SK-N-SH (cell line): ENCODE measurements around the gene OTUD7B. TPM values are rescaled to one million over a fixed set of nuclear protein-coding genes. Genes with fewer than 3 reads are reported as not detected.
A peak's percentile ranks its signal among the peaks of the same experiment; 100 is the strongest.

Experiments
- CHD2 ChIP-seq: fragments of 150-350 bp; IDR thresholded peaks from 2 replicates; pipeline ENCODE4 v1.6.1; 2018; ENCODE audit warnings: low read length; ENCODE audit not compliant: partially characterized antibody
- FOSL2 ChIP-seq: IDR thresholded peaks from 2 replicates; pipeline ENCODE4 v1.4.0; 2012; ENCODE audit warnings: low read depth, mild to moderate bottlenecking, moderate library complexity, borderline replicate concordance
- FOXM1 ChIP-seq: IDR thresholded peaks from 2 replicates; pipeline ENCODE4 v1.4.0; 2012; ENCODE audit warnings: low read depth, mild to moderate bottlenecking
- GABPA ChIP-seq: IDR thresholded peaks from 2 replicates; pipeline ENCODE4 v1.4.0; 2012; ENCODE audit warnings: low read depth, mild to moderate bottlenecking
- MAX ChIP-seq: IDR thresholded peaks from 2 replicates; pipeline ENCODE4 v1.4.0; 2012; ENCODE audit warnings: low read depth
- MEF2A ChIP-seq: IDR thresholded peaks from 2 replicates; pipeline ENCODE4 v1.4.0; 2012; ENCODE audit warnings: low read depth, borderline replicate concordance
- MXI1 ChIP-seq: IDR thresholded peaks from 2 replicates; pipeline ENCODE4 v1.6.1; 2012; ENCODE audit warnings: mild to moderate bottlenecking, low read depth, low read length, improper control_type of control experiment
- POLR2AphosphoS5 ChIP-seq: IDR thresholded peaks from 2 replicates; pipeline ENCODE4 v1.6.1; 2012; ENCODE audit warnings: low read depth, low read length
- RCOR1 ChIP-seq: fragments of 150-350 bp; IDR thresholded peaks from 2 replicates; pipeline ENCODE4 v1.6.1; 2017; ENCODE audit warnings: antibody characterized with exemption, low read length
- REST ChIP-seq: IDR thresholded peaks from 2 replicates; pipeline ENCODE4 v1.6.1; 2012; ENCODE audit warnings: mild to moderate bottlenecking, low read depth, low read length, moderate library complexity
- TCF12 ChIP-seq: IDR thresholded peaks from 2 replicates; pipeline ENCODE4 v1.4.0; 2012
- TEAD4 ChIP-seq: IDR thresholded peaks from 2 replicates; pipeline ENCODE4 v1.4.0; 2012; ENCODE audit warnings: mild to moderate bottlenecking, borderline replicate concordance; ENCODE audit not compliant: insufficient read depth
- polyA plus RNA-seq, 3 experiments: library from polyadenylated mRNA; depleted of rRNA; stranded (reverse); fragments of >200 nt; gene quantifications; 2 replicates each; pipeline ENCODE4 v1.2.3, GENCODE V29; 2012
- TF ChIP-seq, protein P1 (sequence below): IDR thresholded peaks from 2 replicates; pipeline ENCODE4 v1.4.0; 2012; ENCODE audit warnings: low read depth, borderline replicate concordance
- TF ChIP-seq, protein P2 (sequence below): fragments of 150-350 bp; IDR thresholded peaks from 2 replicates; pipeline ENCODE4 v1.6.1; 2017; ENCODE audit warnings: antibody characterized with exemption, low read length, low read depth, borderline replicate concordance

Gene OTUD7B
- polyA plus RNA-seq, 1 of the 3 experiments (the other 2 are of a cell fraction) = 4.2 TPM

- TF ChIP-seq GABPA = no peak; the same call in 1 of the 2 replicates
- TF ChIP-seq RCOR1 = peak; percentile 71
- peak; percentile 76 for TF ChIP-seq MXI1
- no peak for TF ChIP-seq FOSL2
- peak; percentile 86 for TF ChIP-seq CHD2
- 0 out of 2 replicates have a peak, but pooled peaks have one; percentile 16 for TF ChIP-seq TEAD4
- TF ChIP-seq REST = peak; percentile 12; the same call in 1 of the 2 replicates
- TF ChIP-seq TCF12 = peak; percentile 28; the same call in 1 of the 2 replicates
- TF ChIP-seq, protein P1, sequence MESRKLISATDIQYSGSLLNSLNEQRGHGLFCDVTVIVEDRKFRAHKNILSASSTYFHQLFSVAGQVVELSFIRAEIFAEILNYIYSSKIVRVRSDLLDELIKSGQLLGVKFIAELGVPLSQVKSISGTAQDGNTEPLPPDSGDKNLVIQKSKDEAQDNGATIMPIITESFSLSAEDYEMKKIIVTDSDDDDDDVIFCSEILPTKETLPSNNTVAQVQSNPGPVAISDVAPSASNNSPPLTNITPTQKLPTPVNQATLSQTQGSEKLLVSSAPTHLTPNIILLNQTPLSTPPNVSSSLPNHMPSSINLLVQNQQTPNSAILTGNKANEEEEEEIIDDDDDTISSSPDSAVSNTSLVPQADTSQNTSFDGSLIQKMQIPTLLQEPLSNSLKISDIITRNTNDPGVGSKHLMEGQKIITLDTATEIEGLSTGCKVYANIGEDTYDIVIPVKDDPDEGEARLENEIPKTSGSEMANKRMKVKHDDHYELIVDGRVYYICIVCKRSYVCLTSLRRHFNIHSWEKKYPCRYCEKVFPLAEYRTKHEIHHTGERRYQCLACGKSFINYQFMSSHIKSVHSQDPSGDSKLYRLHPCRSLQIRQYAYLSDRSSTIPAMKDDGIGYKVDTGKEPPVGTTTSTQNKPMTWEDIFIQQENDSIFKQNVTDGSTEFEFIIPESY = peak; percentile 71; the same call in 1 of the 2 replicates
- TF ChIP-seq FOXM1 = no peak
- peak; percentile 63 for TF ChIP-seq POLR2AphosphoS5
- TF ChIP-seq, protein P2, sequence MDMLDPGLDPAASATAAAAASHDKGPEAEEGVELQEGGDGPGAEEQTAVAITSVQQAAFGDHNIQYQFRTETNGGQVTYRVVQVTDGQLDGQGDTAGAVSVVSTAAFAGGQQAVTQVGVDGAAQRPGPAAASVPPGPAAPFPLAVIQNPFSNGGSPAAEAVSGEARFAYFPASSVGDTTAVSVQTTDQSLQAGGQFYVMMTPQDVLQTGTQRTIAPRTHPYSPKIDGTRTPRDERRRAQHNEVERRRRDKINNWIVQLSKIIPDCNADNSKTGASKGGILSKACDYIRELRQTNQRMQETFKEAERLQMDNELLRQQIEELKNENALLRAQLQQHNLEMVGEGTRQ = no peak
- no peak for TF ChIP-seq MEF2A
- peak; percentile 65 for TF ChIP-seq MAX
Measured at GRCh38 chr1:149888247-149888998, 122.1 kb downstream of the OTUD7B start (continued).

Other genes starting within 250 kb of the OTUD7B start
- gene FCGR1A, start 228.0 kb downstream of the OTUD7B start, polyA plus RNA-seq (2012; rRNA removed) = not detected in 2 replicates
- 19.9 and 24.6 TPM in 2 replicates for gene BOLA1, start 111.2 kb downstream of the OTUD7B start, polyA plus RNA-seq (2012; rRNA removed)
- 22.7 and 27.6 TPM in 2 replicates for gene SV2A, start 92.9 kb downstream of the OTUD7B start, polyA plus RNA-seq (2012; rRNA removed)
- 42.4 and 54.3 TPM in 2 replicates for gene SF3B4, start 82.9 kb downstream of the OTUD7B start, polyA plus RNA-seq (2012; rRNA removed)
- gene MTMR11, start 73.8 kb downstream of the OTUD7B start, polyA plus RNA-seq (2012; rRNA removed) = 9.4 and 12.4 TPM in 2 replicates
- 31.5 and 48.7 TPM in 2 replicates for gene VPS45, start 57.0 kb upstream of the OTUD7B start, polyA plus RNA-seq (2012; rRNA removed)
- 27.8 and 33.5 TPM in 2 replicates for gene PLEKHO1, start 139.2 kb upstream of the OTUD7B start, polyA plus RNA-seq (2012; rRNA removed)
- 8.2 and 8.7 TPM in 2 replicates for gene ANP32E, start 225.4 kb upstream of the OTUD7B start, polyA plus RNA-seq (2012; rRNA removed)
- gene CA14, start 247.0 kb upstream of the OTUD7B start, polyA plus RNA-seq (2012; rRNA removed) = 0.08 and 0.16 TPM in 2 replicates